DND-41 (cell line): ENCODE data around the gene RIMS3.

ENCODE experiments used
- ATAC-seq: fragments of 200-7000 bp; cut with Tn5 transposase; 3 replicates; pipeline ENCODE4 v1.9.1; 2021; ENCODE audit warnings: low read depth; ENCODE audit not compliant: insufficient read depth
- DNase-seq: peaks from one replicate; pipeline ENCODE4 v3.0.0-alpha.2; 2020
- H2AFZ ChIP-seq: 2 replicates; pipeline ENCODE4 v1.6.0; 2012; ENCODE audit warnings: low read depth, low read length
- H3K27ac ChIP-seq: 2 replicates; pipeline ENCODE4 v1.5.1; 2012; ENCODE audit warnings: low read length, inconsistent platforms
- H3K27me3 ChIP-seq: fragments of 200-600 bp; sonication (generic); 2 replicates; pipeline ENCODE4 v1.6.0; 2012; ENCODE audit warnings: low read length, mild to moderate bottlenecking, inconsistent platforms; ENCODE audit not compliant: insufficient read depth, poor library complexity
- H3K36me3 ChIP-seq: 2 replicates; pipeline ENCODE4 v1.5.1; 2012; ENCODE audit warnings: low read length, inconsistent platforms; ENCODE audit not compliant: insufficient read depth
- H3K4me1 ChIP-seq: 2 replicates; pipeline ENCODE4 v1.5.1; 2012; ENCODE audit warnings: mild to moderate bottlenecking, low read length; ENCODE audit not compliant: insufficient read depth
- H3K4me2 ChIP-seq: 2 replicates; pipeline ENCODE4 v1.6.0; 2012; ENCODE audit warnings: mild to moderate bottlenecking, moderate library complexity, low read length, inconsistent platforms; ENCODE audit not compliant: insufficient read depth
- H3K4me3 ChIP-seq, 2 experiments: fragments of 200-600 bp in 1 of 2; shearing (Covaris generic) in 1 of 2; 2 replicates each; pipeline ENCODE4 v1.5.1; 2012 to 2016; ENCODE audit warnings: inconsistent platforms in 2 of 2, low read length in 2 of 2, mild to moderate bottlenecking in 2 of 2, low read depth in 1 of 2, moderate library complexity in 1 of 2
- H3K79me2 ChIP-seq: 2 replicates; pipeline ENCODE4 v1.6.0; 2012; ENCODE audit warnings: low read length, inconsistent platforms; ENCODE audit not compliant: insufficient read depth
- H3K9ac ChIP-seq: 2 replicates; pipeline ENCODE4 v1.6.0; 2012; ENCODE audit warnings: low read depth, mild to moderate bottlenecking, inconsistent platforms, low read length, moderate library complexity
- H3K9me3 ChIP-seq: 2 replicates; pipeline ENCODE4 v1.5.1; 2012; ENCODE audit warnings: low read length, moderate library complexity, mild to moderate bottlenecking, inconsistent platforms; ENCODE audit not compliant: insufficient read depth, severe bottlenecking
- H4K20me1 ChIP-seq: 2 replicates; pipeline ENCODE4 v1.6.0; 2012; ENCODE audit warnings: low read length; ENCODE audit not compliant: insufficient read depth
- CTCF ChIP-seq: IDR thresholded peaks from 2 replicates; pipeline ENCODE4 v1.5.1; 2012; ENCODE audit warnings: borderline replicate concordance, low read length, moderate library complexity, mild to moderate bottlenecking; ENCODE audit not compliant: poor library complexity, severe bottlenecking; ENCODE audit errors: extremely low read depth
- EZH2 ChIP-seq: IDR thresholded peaks from 3 replicates; pipeline ENCODE4 v1.6.1; 2012; ENCODE audit warnings: borderline replicate concordance, low read depth, mild to moderate bottlenecking, moderate library complexity, low read length, inconsistent platforms; ENCODE audit not compliant: severe bottlenecking

The RIMS3 gene

DNA sequence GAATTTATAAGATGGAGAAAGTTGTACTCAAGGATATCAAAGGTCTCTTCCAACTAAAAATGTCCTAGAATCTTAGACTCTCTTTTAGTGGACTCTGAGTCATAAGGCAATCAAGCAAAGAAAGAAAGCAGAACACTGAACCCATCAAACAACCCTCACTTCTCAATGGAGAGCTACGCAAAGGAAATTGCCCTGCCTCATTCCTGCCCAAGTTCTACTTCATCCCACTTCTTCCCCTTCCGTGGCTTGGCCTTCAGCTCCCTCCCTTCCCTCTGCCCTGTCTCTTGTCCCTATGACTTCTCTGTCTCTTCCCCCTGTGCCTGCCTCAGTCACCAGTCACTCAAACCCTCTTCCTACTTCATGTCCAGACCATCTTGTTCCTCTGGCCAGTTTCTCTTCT lies 58.5 kb downstream of the RIMS3 start:
- H3K9me3 ChIP-seq, result no peaks in the 10 kb centered on the region
- H3K4me2 ChIP-seq, result no peak overlapping the region
- H4K20me1 ChIP-seq, result no peaks in the 10 kb centered on the region
- H3K9ac ChIP-seq, result no peak overlapping the region
- no peaks in the 10 kb centered on the region for H3K36me3 ChIP-seq
- no peaks in the 10 kb centered on the region for H3K27me3 ChIP-seq
- no peak for DNase-seq
- no peaks in the 10 kb centered on the region for H3K79me2 ChIP-seq
- ATAC-seq, result no peak
- no peak overlapping the region for H3K27ac ChIP-seq
- H2AFZ ChIP-seq, result no peak overlapping the region
- TF ChIP-seq EZH2, result no peak
- H3K4me1 ChIP-seq, result no peaks in the 10 kb centered on the region
- H3K4me3 ChIP-seq, result no peak overlapping the region

DNA sequence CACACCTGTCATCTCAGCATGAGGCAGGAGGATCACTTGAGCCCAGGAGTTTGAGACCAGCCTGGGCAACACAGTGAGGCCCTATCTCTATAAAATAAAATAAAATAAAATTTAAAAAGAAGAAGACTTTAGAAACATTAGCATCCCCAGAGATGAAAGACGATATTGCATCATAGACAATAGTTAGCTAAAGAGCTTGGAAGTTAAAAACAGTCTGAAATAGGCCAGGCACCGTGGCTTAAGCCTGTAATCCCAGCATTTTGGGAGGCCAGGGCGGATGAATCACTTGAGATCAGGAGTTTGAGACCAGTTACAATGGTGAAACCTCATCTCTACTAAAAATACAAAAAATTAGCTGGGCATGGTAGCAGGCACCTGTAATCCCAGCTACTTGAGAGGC lies 59.3 kb downstream of the RIMS3 start:
- H3K79me2 ChIP-seq, result no peaks in the 10 kb centered on the region
- no peak overlapping the region for H3K4me3 ChIP-seq
- DNase-seq, result no peak
- no peak for ATAC-seq
- no peak overlapping the region for H3K9ac ChIP-seq
- H3K27ac ChIP-seq, result no peak overlapping the region
- no peaks in the 10 kb centered on the region for H3K4me1 ChIP-seq
- H3K9me3 ChIP-seq, result no peaks in the 10 kb centered on the region
- no peaks in the 10 kb centered on the region for H4K20me1 ChIP-seq
- H3K36me3 ChIP-seq, result no peaks in the 10 kb centered on the region
- TF ChIP-seq CTCF, result no peak
- no peak for TF ChIP-seq EZH2
- H2AFZ ChIP-seq, result no peak overlapping the region
- H3K27me3 ChIP-seq, result no peaks in the 10 kb centered on the region
- H3K4me2 ChIP-seq, result no peak overlapping the region

DNA sequence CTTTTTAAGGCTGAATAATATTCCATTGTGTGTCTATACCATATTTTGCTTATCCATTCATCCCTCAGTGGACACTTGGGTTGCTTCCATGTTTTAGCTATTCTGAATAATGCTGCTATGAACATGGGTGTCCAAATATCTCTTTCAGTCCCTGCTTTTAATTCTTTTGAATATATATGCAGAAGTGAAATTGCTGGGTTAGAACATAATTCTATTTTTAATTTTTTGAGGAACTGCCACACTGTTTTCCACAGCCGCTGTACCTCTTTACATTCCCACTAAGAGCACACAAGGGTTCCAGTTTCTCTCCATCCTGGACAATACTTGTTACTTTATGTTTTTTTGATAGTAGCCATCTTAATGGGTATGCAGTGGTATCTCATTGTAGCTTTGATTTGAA lies 65.6 kb downstream of the RIMS3 start:
- DNase-seq (no peak), ATAC-seq (no peak)
- Histone ChIP-seq H3K27me3 (no peaks in the 10 kb centered on the region), H2AFZ (no peak overlapping the region), H3K36me3 (no peaks in the 10 kb centered on the region), H4K20me1 (no peaks in the 10 kb centered on the region), H3K4me2 (no peak overlapping the region), H3K27ac (no peak overlapping the region), H3K9me3 (no peaks in the 10 kb centered on the region), H3K4me1 (no peaks in the 10 kb centered on the region), H3K9ac (no peak overlapping the region), H3K79me2 (no peaks in the 10 kb centered on the region), H3K4me3 (no peak overlapping the region)
- TF ChIP-seq EZH2 (no peak), CTCF (no peak)

- no peak overlapping the region for H3K4me2 ChIP-seq
- no peak overlapping the region for H2AFZ ChIP-seq
- H3K4me3 ChIP-seq, result no peak overlapping the region
- H3K27me3 ChIP-seq, result peaks cover 3% of the 10 kb centered on the region
- no peak overlapping the region for H3K27ac ChIP-seq
- no peaks in the 10 kb centered on the region for H3K79me2 ChIP-seq
- H3K36me3 ChIP-seq, result no peaks in the 10 kb centered on the region
- DNase-seq, result no peak
- no peak for TF ChIP-seq EZH2
- no peak for TF ChIP-seq CTCF
- H4K20me1 ChIP-seq, result no peaks in the 10 kb centered on the region
- no peak for ATAC-seq
- H3K9me3 ChIP-seq, result no peaks in the 10 kb centered on the region
- H3K9ac ChIP-seq, result no peak overlapping the region
- H3K4me1 ChIP-seq, result no peaks in the 10 kb centered on the region
These were observed 69.9 kb downstream of the RIMS3 start for GRCh38 chr1:40595623-40596022.
